ENCODE measurements around the gene CLDN11.

CLDN11 gene

DNA sequence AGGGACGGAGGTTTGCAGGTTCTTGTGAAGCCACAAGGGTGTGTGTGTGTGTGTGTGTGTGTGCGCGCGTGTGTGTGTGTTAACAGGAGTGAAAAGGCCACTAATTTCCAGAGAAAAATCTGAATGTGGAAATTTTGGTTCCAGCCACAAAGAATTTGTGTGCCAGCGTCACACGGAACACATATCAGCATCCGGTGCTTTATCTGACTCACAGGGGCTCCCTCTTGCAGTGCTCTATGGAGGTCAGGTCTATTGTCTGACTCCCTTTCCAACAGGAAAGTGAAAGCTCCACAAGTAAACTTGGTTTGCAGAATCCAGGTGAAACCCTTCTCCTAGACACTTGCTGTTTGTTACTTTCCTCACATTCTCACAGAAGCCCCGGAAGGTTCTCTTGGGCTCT is 6.2 kb downstream of the CLDN11 start:
- H3K9me3 ChIP-seq (ENCODE audit: low read length) = no peaks in the 10 kb centered on the region
- no peaks in the 10 kb centered on the region for H3K79me2 ChIP-seq (ENCODE audit: insufficient read depth, low read length)
- H3K9ac ChIP-seq (ENCODE audit: low read length) = no peak overlapping the region
- TF ChIP-seq EZH2 (IDR thresholded peaks at IDR 0.05; ENCODE audit: borderline replicate concordance, low read length) = no peak
- TF ChIP-seq, protein P1, sequence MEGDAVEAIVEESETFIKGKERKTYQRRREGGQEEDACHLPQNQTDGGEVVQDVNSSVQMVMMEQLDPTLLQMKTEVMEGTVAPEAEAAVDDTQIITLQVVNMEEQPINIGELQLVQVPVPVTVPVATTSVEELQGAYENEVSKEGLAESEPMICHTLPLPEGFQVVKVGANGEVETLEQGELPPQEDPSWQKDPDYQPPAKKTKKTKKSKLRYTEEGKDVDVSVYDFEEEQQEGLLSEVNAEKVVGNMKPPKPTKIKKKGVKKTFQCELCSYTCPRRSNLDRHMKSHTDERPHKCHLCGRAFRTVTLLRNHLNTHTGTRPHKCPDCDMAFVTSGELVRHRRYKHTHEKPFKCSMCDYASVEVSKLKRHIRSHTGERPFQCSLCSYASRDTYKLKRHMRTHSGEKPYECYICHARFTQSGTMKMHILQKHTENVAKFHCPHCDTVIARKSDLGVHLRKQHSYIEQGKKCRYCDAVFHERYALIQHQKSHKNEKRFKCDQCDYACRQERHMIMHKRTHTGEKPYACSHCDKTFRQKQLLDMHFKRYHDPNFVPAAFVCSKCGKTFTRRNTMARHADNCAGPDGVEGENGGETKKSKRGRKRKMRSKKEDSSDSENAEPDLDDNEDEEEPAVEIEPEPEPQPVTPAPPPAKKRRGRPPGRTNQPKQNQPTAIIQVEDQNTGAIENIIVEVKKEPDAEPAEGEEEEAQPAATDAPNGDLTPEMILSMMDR (IDR thresholded peaks at IDR 0.05; ENCODE audit: low read length) = no peak
- H3K9me2 ChIP-seq (ENCODE audit: low read depth, low read length) = no peaks in the 10 kb centered on the region
- 0 out of 2 replicates have a peak, but pooled peaks cover 3% of the 10 kb centered on the region for H3K27me3 ChIP-seq (ENCODE audit: insufficient read depth, low read length)
- no peak overlapping the region for H3K27ac ChIP-seq (ENCODE audit: low read depth, low read length, poor library complexity, severe bottlenecking)
- H3K4me2 ChIP-seq (ENCODE audit: low read length) = no peak overlapping the region
- H3K4me3 ChIP-seq (ENCODE audit: low read depth, low read length, poor library complexity, severe bottlenecking) = no peak overlapping the region
- H3K36me3 ChIP-seq (ENCODE audit: insufficient read depth, low read length) = no peaks in the 10 kb centered on the region
- H3K4me1 ChIP-seq (ENCODE audit: insufficient read depth, low read length, severe bottlenecking) = no peaks in the 10 kb centered on the region
- no peaks in the 10 kb centered on the region for H4K20me1 ChIP-seq (ENCODE audit: insufficient read depth, low read length)
- H2AFZ ChIP-seq (ENCODE audit: low read length) = no peak overlapping the region
- H3F3A ChIP-seq (ENCODE audit: insufficient read depth, low read length) = no peaks in the 10 kb centered on the region

- H3K4me1 ChIP-seq (ENCODE audit: insufficient read depth, low read length, severe bottlenecking) = no peaks in the 10 kb centered on the region
- H3K36me3 ChIP-seq (ENCODE audit: insufficient read depth, low read length) = no peaks in the 10 kb centered on the region
- no peak overlapping the region for H3K4me2 ChIP-seq (ENCODE audit: low read length)
- H3K27ac ChIP-seq (ENCODE audit: low read depth, low read length, poor library complexity, severe bottlenecking) = no peak overlapping the region
- H3K4me3 ChIP-seq (ENCODE audit: low read depth, low read length, poor library complexity, severe bottlenecking) = no peak overlapping the region
- no peaks in the 10 kb centered on the region for H3K79me2 ChIP-seq (ENCODE audit: insufficient read depth, low read length)
- H3F3A ChIP-seq (ENCODE audit: insufficient read depth, low read length) = no peaks in the 10 kb centered on the region
- H3K27me3 ChIP-seq (ENCODE audit: insufficient read depth, low read length) = 0 out of 2 replicates have a peak, but pooled peaks cover 3% of the 10 kb centered on the region
- no peaks in the 10 kb centered on the region for H3K9me2 ChIP-seq (ENCODE audit: low read depth, low read length)
- H3K9me3 ChIP-seq (ENCODE audit: low read length) = no peaks in the 10 kb centered on the region
- no peak overlapping the region for H3K9ac ChIP-seq (ENCODE audit: low read length)
- no peak overlapping the region for H2AFZ ChIP-seq (ENCODE audit: low read length)
- H4K20me1 ChIP-seq (ENCODE audit: insufficient read depth, low read length) = no peaks in the 10 kb centered on the region
- TF ChIP-seq, protein P1 (IDR thresholded peaks at IDR 0.05; ENCODE audit: low read length) = no peak
- no peak for TF ChIP-seq EZH2 (IDR thresholded peaks at IDR 0.05; ENCODE audit: borderline replicate concordance, low read length)
These were observed 7.0 kb downstream of the CLDN11 start for GRCh38 chr3:170425491-170426239.

DNA sequence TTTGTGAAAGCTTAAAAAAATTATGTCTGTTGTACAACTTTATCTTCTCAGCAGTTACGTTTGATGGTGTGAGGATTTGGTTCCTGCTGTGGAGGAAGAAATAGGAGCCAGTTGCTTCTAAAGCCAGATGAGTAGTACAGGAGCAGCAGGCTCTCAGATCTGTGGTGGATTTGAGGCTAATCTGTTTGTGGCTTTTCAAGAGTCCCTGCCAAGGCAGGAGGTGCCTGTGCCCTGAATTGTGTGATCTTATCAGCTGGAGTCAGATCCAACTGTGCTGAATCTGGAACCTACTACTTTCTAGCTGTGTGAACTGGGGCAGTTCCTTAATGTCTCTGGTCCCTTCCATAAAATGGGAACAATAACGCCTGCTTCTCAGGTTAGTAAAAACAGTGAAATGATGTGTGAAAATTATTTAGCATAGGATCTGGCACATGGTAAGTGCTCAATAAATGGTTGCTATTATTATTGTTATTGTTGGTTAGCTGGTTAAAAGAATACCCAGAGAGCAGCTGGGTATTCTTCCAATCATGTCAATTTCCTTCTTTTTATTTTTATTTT is 7.7 kb downstream of the CLDN11 start:
- no peak overlapping the region for H2AFZ ChIP-seq (ENCODE audit: low read length)
- H3K4me3 ChIP-seq (ENCODE audit: low read depth, low read length, poor library complexity, severe bottlenecking) = no peak overlapping the region
- no peaks in the 10 kb centered on the region for H3K9me2 ChIP-seq (ENCODE audit: low read depth, low read length)
- no peaks in the 10 kb centered on the region for H3K36me3 ChIP-seq (ENCODE audit: insufficient read depth, low read length)
- 0 out of 2 replicates have a peak, but pooled peaks cover 3% of the 10 kb centered on the region for H3K27me3 ChIP-seq (ENCODE audit: insufficient read depth, low read length)
- no peaks in the 10 kb centered on the region for H3F3A ChIP-seq (ENCODE audit: insufficient read depth, low read length)
- TF ChIP-seq, protein P1 (IDR thresholded peaks at IDR 0.05; ENCODE audit: low read length) = no peak
- TF ChIP-seq EZH2 (IDR thresholded peaks at IDR 0.05; ENCODE audit: borderline replicate concordance, low read length) = no peak
- H3K9ac ChIP-seq (ENCODE audit: low read length) = no peak overlapping the region
- H3K4me1 ChIP-seq (ENCODE audit: insufficient read depth, low read length, severe bottlenecking) = no peaks in the 10 kb centered on the region
- no peak overlapping the region for H3K4me2 ChIP-seq (ENCODE audit: low read length)
- H3K9me3 ChIP-seq (ENCODE audit: low read length) = no peaks in the 10 kb centered on the region
- no peaks in the 10 kb centered on the region for H4K20me1 ChIP-seq (ENCODE audit: insufficient read depth, low read length)
- no peaks in the 10 kb centered on the region for H3K79me2 ChIP-seq (ENCODE audit: insufficient read depth, low read length)
- no peak overlapping the region for H3K27ac ChIP-seq (ENCODE audit: low read depth, low read length, poor library complexity, severe bottlenecking)

All from OCI-LY1 (cell line).